IPS-15b (cell line): ENCODE results near the gene IFNAR2.

Source experiments
- H3K27me3 ChIP-seq: one replicate; pipeline ENCODE4 v1.6.1; 2013; ENCODE audit warnings: low read length; ENCODE audit not compliant: control insufficient read depth, insufficient read depth
- H3K36me3 ChIP-seq: one replicate; pipeline ENCODE4 v1.6.1; 2013; ENCODE audit warnings: low read length; ENCODE audit not compliant: control insufficient read depth, insufficient read depth
- H3K4me1 ChIP-seq: one replicate; pipeline ENCODE4 v1.6.1; 2013; ENCODE audit warnings: mild to moderate bottlenecking, low read length; ENCODE audit not compliant: control insufficient read depth, insufficient read depth
- H3K4me3 ChIP-seq: one replicate; pipeline ENCODE4 v1.5.1; 2013; ENCODE audit warnings: low read depth, low read length
- H3K9ac ChIP-seq: one replicate; pipeline ENCODE4 v1.6.1; 2013; ENCODE audit warnings: low read depth, mild to moderate bottlenecking, low read length
- H3K9me3 ChIP-seq: one replicate; pipeline ENCODE4 v1.6.1; 2013; ENCODE audit warnings: mild to moderate bottlenecking, low read length; ENCODE audit not compliant: control insufficient read depth, insufficient read depth

Gene IFNAR2

DNA sequence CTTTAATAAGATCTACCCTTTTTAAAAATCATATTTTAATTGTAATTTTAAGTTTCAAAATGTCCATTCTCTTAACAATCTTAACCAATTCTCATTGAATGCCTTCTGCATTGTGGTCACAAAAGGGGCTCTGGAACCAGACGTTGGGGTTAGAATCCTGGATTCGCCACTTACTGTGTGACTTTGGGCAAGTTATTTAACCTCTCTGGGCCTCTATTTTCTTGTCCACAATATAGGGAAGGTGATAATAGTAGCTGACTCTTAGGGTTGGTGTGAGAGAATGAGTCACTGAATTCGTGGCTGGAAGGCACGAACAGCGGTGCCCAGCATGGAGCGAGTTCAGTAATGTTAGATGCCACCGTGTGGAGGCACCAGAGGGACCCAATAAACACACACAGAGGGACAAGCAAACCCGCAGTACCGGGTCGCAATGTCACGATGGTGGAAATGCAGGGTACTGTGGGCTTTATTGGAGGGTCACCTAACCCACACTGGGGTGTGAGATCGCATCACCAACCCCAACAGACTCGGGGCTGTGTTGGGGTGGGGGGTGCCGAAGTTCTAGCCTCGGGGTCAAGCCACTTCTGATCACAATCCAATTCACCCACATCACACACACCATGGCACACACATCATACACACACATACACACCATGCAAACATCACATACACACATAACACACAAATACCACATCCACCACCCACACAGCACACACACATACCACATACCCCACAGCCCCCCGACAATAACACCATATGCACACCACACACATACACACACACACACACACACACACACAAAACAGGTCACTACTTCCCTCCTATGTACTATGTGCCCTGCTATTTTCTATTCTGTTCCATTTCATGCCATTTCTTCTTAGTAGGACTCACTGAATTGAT, 27.0 kb upstream of the IFNAR2 start:
- no peaks in the 10 kb centered on the region for H3K4me1 ChIP-seq
- H3K9ac ChIP-seq = no peak overlapping the region
- no peaks in the 10 kb centered on the region for H3K36me3 ChIP-seq

DNA sequence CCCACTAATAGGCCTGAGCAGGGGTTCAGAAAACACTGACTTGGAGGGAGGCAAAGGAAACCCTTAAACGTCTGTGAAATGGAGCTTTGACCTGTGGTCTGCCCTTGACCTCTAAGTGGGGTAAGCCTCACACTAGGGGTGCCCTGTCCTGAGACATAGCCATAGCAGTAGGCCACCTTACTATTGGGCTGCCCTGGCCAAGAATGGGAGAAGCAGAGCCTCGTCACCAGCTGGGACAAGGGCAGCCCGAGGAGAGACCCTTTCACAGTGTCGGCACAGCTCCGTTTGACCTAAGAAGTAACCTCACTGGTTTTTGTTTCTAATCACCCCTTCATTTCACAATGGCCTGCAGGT, 26.4 kb upstream of the IFNAR2 start:
- H3K36me3 ChIP-seq = no peaks in the 10 kb centered on the region
- no peak overlapping the region for H3K9ac ChIP-seq
- H3K27me3 ChIP-seq = no peaks in the 10 kb centered on the region
- H3K9me3 ChIP-seq = no peaks in the 10 kb centered on the region
- no peaks in the 10 kb centered on the region for H3K4me1 ChIP-seq
- H3K4me3 ChIP-seq = no peak overlapping the region

More for the DNA sequence above, 27.0 kb upstream of the IFNAR2 start:
- Histone ChIP-seq H3K9me3 (no peaks in the 10 kb centered on the region), H3K4me3 (no peak overlapping the region), H3K27me3 (peaks cover 2% of the 10 kb centered on the region)

DNA sequence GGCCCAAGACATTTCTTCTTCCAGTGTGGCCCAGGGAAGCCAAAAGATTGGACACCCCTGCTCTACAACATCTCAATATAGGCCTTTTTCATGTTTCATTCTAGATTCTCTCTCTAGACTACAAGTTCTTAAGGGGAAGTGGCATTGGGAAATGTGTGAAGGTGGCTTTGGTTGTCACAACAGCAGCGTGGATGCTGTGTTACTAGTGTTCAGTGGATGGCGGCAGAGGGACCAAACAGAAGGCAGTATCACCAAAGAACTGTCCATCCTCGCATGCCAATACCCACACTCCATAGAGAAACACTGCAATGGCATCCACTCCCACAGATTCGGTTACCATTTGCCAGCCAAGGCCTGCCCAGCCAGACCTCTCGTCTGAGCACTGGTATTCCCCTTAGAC, 24.3 kb upstream of the IFNAR2 start:
- no peak overlapping the region for H3K9ac ChIP-seq
- no peaks in the 10 kb centered on the region for H3K27me3 ChIP-seq
- H3K36me3 ChIP-seq = no peaks in the 10 kb centered on the region
- no peaks in the 10 kb centered on the region for H3K9me3 ChIP-seq
- H3K4me1 ChIP-seq = no peaks in the 10 kb centered on the region
- no peak overlapping the region for H3K4me3 ChIP-seq

DNA sequence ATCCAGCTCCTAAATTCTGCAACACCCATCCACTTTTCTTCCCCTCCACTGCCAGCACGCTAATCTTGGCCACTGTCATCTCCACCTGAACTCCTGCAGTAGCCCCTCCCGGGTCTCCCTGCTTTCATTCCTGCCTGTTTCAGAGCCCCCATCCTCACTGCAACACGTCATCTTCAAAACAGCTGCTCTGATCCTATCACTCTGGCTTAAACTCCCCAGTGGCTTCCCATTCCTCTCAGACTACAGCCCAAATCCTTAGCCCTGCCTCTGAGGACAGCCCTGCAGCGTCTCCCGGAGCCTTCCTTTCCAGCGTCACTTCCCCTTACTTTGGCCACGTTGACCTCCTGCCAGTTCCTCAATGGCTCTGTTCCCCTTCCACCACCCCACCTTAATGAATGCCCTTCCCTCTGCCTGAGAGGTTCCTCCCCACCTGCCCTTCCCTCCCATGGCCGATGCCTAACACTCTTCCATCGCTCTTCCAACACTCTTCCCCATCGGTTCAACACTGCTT, 22.9 kb upstream of the IFNAR2 start:
- H3K4me1 ChIP-seq = no peaks in the 10 kb centered on the region
- no peak overlapping the region for H3K4me3 ChIP-seq
- H3K36me3 ChIP-seq = no peaks in the 10 kb centered on the region
- no peak overlapping the region for H3K9ac ChIP-seq
- H3K27me3 ChIP-seq = no peaks in the 10 kb centered on the region
- no peaks in the 10 kb centered on the region for H3K9me3 ChIP-seq

DNA sequence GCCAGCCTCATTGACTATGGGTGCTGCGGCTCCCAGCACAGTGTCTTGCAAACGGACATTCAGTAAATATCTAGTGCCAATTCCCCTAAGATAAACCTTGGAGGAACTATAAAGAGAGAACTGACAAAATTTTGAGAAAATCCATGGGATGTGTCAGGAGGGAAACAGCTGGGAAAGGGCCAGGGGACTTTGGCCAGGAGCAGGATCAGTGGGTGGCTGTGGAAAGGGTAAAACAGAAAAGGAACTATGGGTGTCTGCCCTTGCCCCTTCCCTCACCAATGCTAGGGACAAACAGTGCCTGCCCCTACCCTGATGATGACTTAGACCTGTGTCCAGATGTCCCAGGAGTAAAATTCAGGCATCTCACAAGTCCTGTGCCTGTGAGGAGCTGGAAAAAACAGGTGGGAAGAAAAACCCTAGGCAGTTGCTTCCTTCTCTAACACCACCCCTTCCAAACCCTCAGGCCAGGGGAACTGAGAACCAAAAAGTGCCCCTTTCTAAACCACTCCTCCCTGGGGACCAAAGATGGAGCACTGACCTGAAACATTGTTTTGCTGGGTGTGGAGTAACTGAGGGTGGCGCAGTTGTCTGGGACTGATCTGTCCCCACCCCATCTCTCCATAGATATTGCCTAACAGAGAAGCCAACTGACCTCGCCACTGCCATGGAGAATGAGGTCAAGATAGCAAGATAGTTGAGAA, 22.1 kb upstream of the IFNAR2 start:
- no peaks in the 10 kb centered on the region for H3K27me3 ChIP-seq
- no peak overlapping the region for H3K9ac ChIP-seq
- H3K36me3 ChIP-seq = no peaks in the 10 kb centered on the region
- H3K4me3 ChIP-seq = no peak overlapping the region
- H3K9me3 ChIP-seq = no peaks in the 10 kb centered on the region
- H3K4me1 ChIP-seq = no peaks in the 10 kb centered on the region

DNA sequence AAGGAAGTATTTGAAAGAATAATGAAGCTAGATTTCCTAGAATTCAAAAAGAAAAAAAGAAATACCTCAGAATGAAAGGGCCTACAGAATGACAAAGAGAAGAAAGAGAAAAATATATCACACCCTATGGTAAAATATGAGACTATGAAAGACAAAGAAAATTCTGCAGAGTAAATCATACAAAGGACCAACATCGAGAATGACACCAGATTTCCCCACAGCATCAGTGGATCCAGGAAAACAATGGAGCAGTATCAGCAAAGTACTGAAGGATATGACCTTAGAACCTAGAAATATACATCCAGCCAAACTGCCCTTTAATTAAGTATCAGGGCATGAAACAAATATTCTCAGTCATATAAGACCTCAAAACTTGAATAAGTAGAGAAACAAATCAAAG, 21.2 kb upstream of the IFNAR2 start:
- Histone ChIP-seq H3K4me3 (no peak overlapping the region), H3K27me3 (no peaks in the 10 kb centered on the region), H3K36me3 (no peaks in the 10 kb centered on the region), H3K9ac (no peak overlapping the region), H3K9me3 (no peaks in the 10 kb centered on the region), H3K4me1 (no peaks in the 10 kb centered on the region)

DNA sequence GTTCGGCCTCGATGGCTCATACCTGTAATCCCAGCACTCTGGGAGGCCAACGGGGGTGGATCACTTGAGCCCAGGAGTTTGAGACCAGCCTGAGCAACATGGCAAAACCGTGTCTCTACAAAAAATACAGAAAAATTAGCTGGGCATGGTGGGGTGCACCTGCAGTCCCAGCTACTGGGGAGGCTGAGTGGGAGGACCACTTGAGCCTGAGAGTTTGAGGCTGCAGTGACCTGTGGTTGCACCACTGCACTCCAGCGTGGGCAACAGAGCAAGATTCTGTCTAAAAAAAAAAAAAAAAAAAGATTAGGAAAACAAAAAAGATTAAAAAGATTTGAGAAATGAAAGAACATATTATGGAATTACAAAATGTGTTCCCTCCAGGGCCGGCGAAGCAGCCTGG, 18.4 kb upstream of the IFNAR2 start:
- peaks cover 4% of the 10 kb centered on the region for H3K4me1 ChIP-seq
- no peak overlapping the region for H3K4me3 ChIP-seq
- H3K27me3 ChIP-seq = no peaks in the 10 kb centered on the region
- H3K9me3 ChIP-seq = no peaks in the 10 kb centered on the region
- H3K9ac ChIP-seq = no peak overlapping the region
- H3K36me3 ChIP-seq = no peaks in the 10 kb centered on the region

DNA sequence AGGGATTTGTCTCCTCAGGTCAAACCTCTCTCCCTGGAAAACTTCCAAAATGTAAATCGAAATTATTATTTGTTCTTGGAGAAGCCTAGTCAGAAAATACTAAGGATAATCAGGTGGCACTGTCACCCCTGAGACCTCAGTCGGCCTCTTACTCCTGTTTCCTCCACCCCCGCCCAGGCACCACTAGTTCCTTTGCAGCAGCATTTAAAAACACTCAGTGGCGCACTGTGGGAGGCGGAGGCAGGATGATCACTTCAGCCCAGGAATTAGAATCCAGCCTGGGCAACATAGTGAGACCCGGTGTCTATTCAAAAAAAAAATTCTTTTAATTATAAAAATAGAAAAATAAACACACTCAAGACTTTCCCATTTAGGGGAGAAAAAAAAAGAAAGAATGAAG, 18.0 kb upstream of the IFNAR2 start:
- Histone ChIP-seq H3K9ac (no peak overlapping the region), H3K36me3 (no peaks in the 10 kb centered on the region), H3K4me1 (peaks cover 7% of the 10 kb centered on the region), H3K4me3 (no peak overlapping the region), H3K27me3 (no peaks in the 10 kb centered on the region), H3K9me3 (no peaks in the 10 kb centered on the region)

DNA sequence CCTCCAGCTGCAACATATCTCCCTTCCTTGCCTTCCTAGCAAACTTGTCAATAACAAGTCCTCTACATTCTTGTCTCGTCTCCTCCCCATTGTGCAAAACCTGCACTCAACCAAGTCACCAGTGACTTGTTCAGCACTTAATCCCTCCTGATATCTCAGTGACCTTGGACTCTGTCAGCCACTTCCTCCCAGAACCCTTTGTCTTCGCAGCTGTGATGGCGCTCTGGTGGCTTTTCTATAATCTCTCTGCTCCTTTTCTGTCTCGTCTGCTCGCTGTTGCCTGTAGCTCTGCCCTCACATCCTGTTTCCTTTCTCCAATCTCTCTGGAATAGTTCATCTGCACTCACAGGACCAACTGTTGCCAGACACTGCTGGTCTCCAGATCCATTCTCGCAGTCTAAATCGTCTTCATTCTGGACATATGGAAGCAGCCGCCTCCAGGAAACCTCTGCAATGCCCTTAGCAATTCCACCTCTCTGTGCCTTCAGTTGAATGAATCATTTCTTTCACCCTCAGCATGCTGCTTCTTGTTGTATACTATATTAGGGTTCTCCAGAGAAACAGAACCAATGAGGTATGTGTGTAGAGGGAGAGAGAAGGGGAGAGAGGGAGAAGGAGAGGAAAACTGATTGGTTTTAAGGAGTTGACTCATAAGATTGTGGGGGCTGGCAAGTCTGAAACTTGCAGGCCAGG, 17.4 kb upstream of the IFNAR2 start:
- no peaks in the 10 kb centered on the region for H3K27me3 ChIP-seq
- no peak overlapping the region for H3K4me3 ChIP-seq
- H3K4me1 ChIP-seq = peaks cover 8% of the 10 kb centered on the region
- H3K36me3 ChIP-seq = no peaks in the 10 kb centered on the region
- H3K9ac ChIP-seq = no peak overlapping the region
- no peaks in the 10 kb centered on the region for H3K9me3 ChIP-seq

DNA sequence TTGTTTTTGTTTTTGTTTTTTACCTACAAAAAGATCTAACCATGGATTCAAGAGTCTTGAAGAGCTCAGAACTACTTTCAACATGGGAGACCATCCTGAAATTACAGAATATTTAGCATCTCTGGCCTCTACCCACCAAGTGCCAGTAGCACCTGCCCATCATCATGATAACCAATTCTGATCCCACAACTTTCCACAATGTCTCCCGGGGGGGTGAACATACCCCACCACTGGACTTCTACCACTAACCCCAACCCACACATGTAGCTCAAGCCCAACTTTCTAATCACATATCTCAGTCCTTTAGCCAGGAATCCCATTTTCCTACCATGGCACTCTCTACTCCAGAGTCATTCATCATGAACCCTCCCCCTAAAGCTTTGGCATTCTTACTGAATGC, 15.7 kb upstream of the IFNAR2 start:
- Histone ChIP-seq H3K27me3 (no peaks in the 10 kb centered on the region), H3K9me3 (no peaks in the 10 kb centered on the region), H3K36me3 (no peaks in the 10 kb centered on the region), H3K4me1 (peaks cover 11% of the 10 kb centered on the region), H3K4me3 (no peak overlapping the region), H3K9ac (no peak overlapping the region)

DNA sequence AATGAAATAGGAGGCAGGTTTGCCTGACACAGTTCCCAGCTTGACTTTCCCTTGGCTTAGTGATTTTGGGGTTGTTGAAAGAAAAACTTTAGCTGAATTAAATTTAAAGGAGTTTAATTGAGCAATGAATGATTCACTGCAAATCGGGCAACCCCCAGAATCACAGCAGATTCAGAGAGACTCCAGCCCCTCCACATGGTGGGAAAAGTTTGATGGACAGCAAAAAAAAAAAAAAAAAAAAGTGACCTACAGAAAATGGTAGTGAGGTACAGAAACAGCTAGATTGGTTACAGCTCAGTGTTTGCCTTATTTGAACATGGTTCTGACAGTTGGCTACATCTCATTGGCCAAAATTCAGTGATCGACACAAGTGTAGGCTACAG, 12.6 kb upstream of the IFNAR2 start:
- Histone ChIP-seq H3K36me3 (no peaks in the 10 kb centered on the region), H3K27me3 (no peaks in the 10 kb centered on the region), H3K4me3 (no peak overlapping the region), H3K9me3 (no peaks in the 10 kb centered on the region), H3K4me1 (peaks cover 11% of the 10 kb centered on the region), H3K9ac (no peak overlapping the region)
